ENCODE measurements around the gene LOXHD1. TPM values are rescaled to one million over a fixed set of nuclear protein-coding genes. Genes with fewer than 3 reads are reported as not detected.

Gene LOXHD1
- total and polyA plus RNA-seq, 2 of the 13 experiments (the other 11 are each of a cell fraction or from before 2014, with no cell fraction given): not detected

DNA sequence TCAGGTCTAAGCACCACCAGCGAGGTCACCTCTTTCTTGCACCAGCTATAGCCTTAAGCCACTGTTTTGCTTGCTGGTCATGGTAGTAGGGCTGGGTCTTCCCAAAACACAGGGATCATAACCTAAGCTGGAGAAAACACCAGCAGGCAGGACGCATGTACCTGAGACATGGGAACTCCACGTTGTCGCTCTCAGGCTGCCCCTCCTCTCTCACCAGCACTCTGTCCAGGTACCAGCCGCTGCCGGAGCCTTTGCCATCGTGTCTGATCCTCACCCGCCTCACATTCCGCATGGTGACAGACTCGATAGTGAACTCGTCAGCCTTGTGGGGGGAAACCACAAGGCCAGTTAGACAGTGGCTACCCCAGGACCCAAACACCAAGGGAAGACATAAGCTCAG lies 79.5 kb downstream of the LOXHD1 start:
- peaks cover 16% of the 10 kb centered on the region; the same call in 1 of the 2 replicates for H3K9me3 ChIP-seq (ENCODE audit: low read length)
- H2AFZ ChIP-seq (ENCODE audit: low read length): no peak overlapping the region
- DNase-seq (ENCODE audit: low spot score) (no peak), FAIRE-seq (no peak), ATAC-seq (no peak)
- ChIA-PET POLR2A (no interaction called here), CTCF (ENCODE audit: low intra/inter-chr PET ratio, low total read pairs) (no interaction called here)
- H3K9ac ChIP-seq (ENCODE audit: insufficient read depth, low read depth, low read length): no peak overlapping the region
- intact Hi-C loops (cut with micrococcal nuclease; ENCODE audit: unreplicated experiment): no loop called here
- BruUV-seq (replicated peaks): no TSS peak
- H3K4me3 ChIP-seq (replicated peaks in 1 of 3; ENCODE audit: insufficient read depth in 1 of 3, low read depth in 2 of 3, low read length in 3 of 3): no peak overlapping the region
- H3K36me3 ChIP-seq (replicated peaks in 1 of 2; ENCODE audit: control insufficient read depth in 1 of 2, insufficient read depth in 2 of 2, low read length in 2 of 2): no peaks in the 10 kb centered on the region
- H3K27me3 ChIP-seq (ENCODE audit: control insufficient read depth in 1 of 2, insufficient read depth in 2 of 2, low read length in 2 of 2): 0 out of 5 replicates have a peak, but pooled peaks cover 1 to 6% of the 10 kb centered on the region in 2 experiments
- no peak overlapping the region for H3K27ac ChIP-seq (ENCODE audit: extremely low read length, insufficient read depth, low read length)
- no peaks in the 10 kb centered on the region for H3K79me2 ChIP-seq (ENCODE audit: insufficient read depth, low read length)
- H3K4me2 ChIP-seq (ENCODE audit: low read depth, low read length): no peak overlapping the region
- 0% methylated on average over 1 of the region's 11 CpGs for WGBS (ENCODE audit: low lambda C conversion rate)
- in situ Hi-C loops (cut with HindIII; ENCODE audit: extremely low pct_ligation_motif_present, low pct_unique_long_range_greater_than_20kb): no loop called here
- TF ChIP-seq ZNF672 (CRISPR knock-in tag; IDR thresholded peaks at IDR 0.05): no peak
- no peak for TF ChIP-seq ZNF296 (CRISPR knock-in tag; conservative IDR thresholded peaks at IDR 0.05)
- TF ChIP-seq GTF2F1 (IDR thresholded peaks at IDR 0.05; ENCODE audit: low read length): no peak
- TF ChIP-seq SKIL (CRISPR knock-in tag; IDR thresholded peaks at IDR 0.05; ENCODE audit: borderline replicate concordance): no peak
- TF ChIP-seq MAFF (IDR thresholded peaks at IDR 0.05; ENCODE audit: low read depth, low read length): no peak
- H4K20me1 ChIP-seq (ENCODE audit: insufficient read depth, low read length): no peaks in the 10 kb centered on the region
- no peaks in the 10 kb centered on the region for H3K4me1 ChIP-seq (ENCODE audit: insufficient read depth, low read length)

DNA sequence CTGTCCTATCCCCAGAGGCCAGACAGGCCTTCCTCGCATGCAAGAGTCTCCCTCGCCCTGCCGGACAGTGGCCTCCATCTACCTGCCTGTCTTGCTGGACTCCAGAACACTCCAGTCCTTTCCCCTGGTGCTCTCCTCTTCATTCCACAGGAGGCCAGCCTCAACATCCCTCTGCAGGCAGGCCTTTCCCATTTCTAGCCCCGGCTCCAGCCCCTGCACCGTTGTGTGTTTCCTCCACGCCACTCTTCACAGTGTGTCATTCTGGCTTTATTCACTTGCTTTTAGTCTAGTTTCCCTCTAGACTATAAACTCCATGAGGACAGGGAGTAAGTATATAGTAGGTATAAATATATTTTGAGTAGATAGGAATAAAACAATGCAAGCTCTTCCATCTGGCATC lies 81.2 kb downstream of the LOXHD1 start:
- no peak for TF ChIP-seq ZBTB38 (CRISPR knock-in tag; IDR thresholded peaks at IDR 0.05)
- TF ChIP-seq, protein P1, sequence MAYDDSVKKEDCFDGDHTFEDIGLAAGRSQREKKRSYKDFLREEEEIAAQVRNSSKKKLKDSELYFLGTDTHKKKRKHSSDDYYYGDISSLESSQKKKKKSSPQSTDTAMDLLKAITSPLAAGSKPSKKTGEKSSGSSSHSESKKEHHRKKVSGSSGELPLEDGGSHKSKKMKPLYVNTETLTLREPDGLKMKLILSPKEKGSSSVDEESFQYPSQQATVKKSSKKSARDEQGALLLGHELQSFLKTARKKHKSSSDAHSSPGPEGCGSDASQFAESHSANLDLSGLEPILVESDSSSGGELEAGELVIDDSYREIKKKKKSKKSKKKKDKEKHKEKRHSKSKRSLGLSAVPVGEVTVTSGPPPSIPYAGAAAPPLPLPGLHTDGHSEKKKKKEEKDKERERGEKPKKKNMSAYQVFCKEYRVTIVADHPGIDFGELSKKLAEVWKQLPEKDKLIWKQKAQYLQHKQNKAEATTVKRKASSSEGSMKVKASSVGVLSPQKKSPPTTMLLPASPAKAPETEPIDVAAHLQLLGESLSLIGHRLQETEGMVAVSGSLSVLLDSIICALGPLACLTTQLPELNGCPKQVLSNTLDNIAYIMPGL (CRISPR knock-in tag; IDR thresholded peaks at IDR 0.05; ENCODE audit: borderline replicate concordance in 1 of 2, low read depth in 1 of 2): no peak
- TF ChIP-seq KMT2B (CRISPR knock-in tag; IDR thresholded peaks at IDR 0.05): no peak
- no peak for TF ChIP-seq ZNF724P (CRISPR knock-in tag; IDR thresholded peaks at IDR 0.05; ENCODE audit: borderline replicate concordance)
- FAIRE-seq: no peak

More for the DNA sequence above, 81.2 kb downstream of the LOXHD1 start:
- H3K27ac ChIP-seq (ENCODE audit: extremely low read length, insufficient read depth, low read length): no peak overlapping the region
- H4K20me1 ChIP-seq (ENCODE audit: insufficient read depth, low read length): no peaks in the 10 kb centered on the region
- H3K9ac ChIP-seq (ENCODE audit: insufficient read depth, low read depth, low read length): no peak overlapping the region
- H3K27me3 ChIP-seq (ENCODE audit: control insufficient read depth in 1 of 2, insufficient read depth in 2 of 2, low read length in 2 of 2): 0 out of 5 replicates have a peak, but pooled peaks cover 1 to 6% of the 10 kb centered on the region in 2 experiments
- H3K36me3 ChIP-seq (replicated peaks in 1 of 2; ENCODE audit: control insufficient read depth in 1 of 2, insufficient read depth in 2 of 2, low read length in 2 of 2): no peaks in the 10 kb centered on the region
- H3K9me3 ChIP-seq (ENCODE audit: low read length): peaks cover 5% of the 10 kb centered on the region; the same call in 1 of the 2 replicates
- ChIA-PET POLR2A (no interaction called here), CTCF (ENCODE audit: low intra/inter-chr PET ratio, low total read pairs) (no interaction called here)
- no peak for DNase-seq (ENCODE audit: low spot score)
- no peaks in the 10 kb centered on the region for H3K4me1 ChIP-seq (ENCODE audit: insufficient read depth, low read length)
- no peak overlapping the region for H3K4me3 ChIP-seq (replicated peaks in 1 of 3; ENCODE audit: insufficient read depth in 1 of 3, low read depth in 2 of 3, low read length in 3 of 3)
- ATAC-seq: no peak
- no peak overlapping the region for H3K4me2 ChIP-seq (ENCODE audit: low read depth, low read length)
- no peak overlapping the region for H2AFZ ChIP-seq (ENCODE audit: low read length)
- no TSS peak for BruUV-seq (replicated peaks)
- no peaks in the 10 kb centered on the region for H3K79me2 ChIP-seq (ENCODE audit: insufficient read depth, low read length)
- in situ Hi-C loops (cut with HindIII; ENCODE audit: extremely low pct_ligation_motif_present, low pct_unique_long_range_greater_than_20kb) (no loop called here), intact Hi-C loops (cut with micrococcal nuclease; ENCODE audit: unreplicated experiment) (no loop called here)
- 29% methylated on average over 6 of the region's 6 CpGs for WGBS (ENCODE audit: low lambda C conversion rate)
